Fibroblast of the aortic adventitia (primary cell): Measurements from ENCODE around the gene CBFA2T3. TPM values are rescaled to one million over a fixed set of nuclear protein-coding genes. Genes with fewer than 3 reads are reported as not detected.

Experiments used
- DNase-seq: peaks from one replicate; pipeline ENCODE4 v3.0.0-alpha.2; 2010; ENCODE audit warnings: low read depth
- H3K4me3 ChIP-seq: 2 replicates; pipeline ENCODE4 v1.5.1; 2011; ENCODE audit warnings: low read depth, mild to moderate bottlenecking, control low read depth, low read length, moderate library complexity
- total RNA-seq: library from RNA; depleted of rRNA; stranded (reverse); fragments of >200 nt; gene quantifications from 2 replicates; pipeline ENCODE4 v1.2.3, GENCODE V29; 2012; ENCODE audit warnings: low replicate concordance
- TF ChIP-seq, protein P1 (sequence below): IDR thresholded peaks from 2 replicates; pipeline ENCODE4 v1.5.1; 2011; ENCODE audit warnings: mild to moderate bottlenecking, low read length, control low read depth, inconsistent platforms; ENCODE audit not compliant: insufficient read depth

CBFA2T3 gene
- total RNA-seq, 1 donor = not detected

- TF ChIP-seq, protein P1, sequence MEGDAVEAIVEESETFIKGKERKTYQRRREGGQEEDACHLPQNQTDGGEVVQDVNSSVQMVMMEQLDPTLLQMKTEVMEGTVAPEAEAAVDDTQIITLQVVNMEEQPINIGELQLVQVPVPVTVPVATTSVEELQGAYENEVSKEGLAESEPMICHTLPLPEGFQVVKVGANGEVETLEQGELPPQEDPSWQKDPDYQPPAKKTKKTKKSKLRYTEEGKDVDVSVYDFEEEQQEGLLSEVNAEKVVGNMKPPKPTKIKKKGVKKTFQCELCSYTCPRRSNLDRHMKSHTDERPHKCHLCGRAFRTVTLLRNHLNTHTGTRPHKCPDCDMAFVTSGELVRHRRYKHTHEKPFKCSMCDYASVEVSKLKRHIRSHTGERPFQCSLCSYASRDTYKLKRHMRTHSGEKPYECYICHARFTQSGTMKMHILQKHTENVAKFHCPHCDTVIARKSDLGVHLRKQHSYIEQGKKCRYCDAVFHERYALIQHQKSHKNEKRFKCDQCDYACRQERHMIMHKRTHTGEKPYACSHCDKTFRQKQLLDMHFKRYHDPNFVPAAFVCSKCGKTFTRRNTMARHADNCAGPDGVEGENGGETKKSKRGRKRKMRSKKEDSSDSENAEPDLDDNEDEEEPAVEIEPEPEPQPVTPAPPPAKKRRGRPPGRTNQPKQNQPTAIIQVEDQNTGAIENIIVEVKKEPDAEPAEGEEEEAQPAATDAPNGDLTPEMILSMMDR = no peak
- H3K4me3 ChIP-seq = no peak overlapping the region
- no peak for DNase-seq
Measured at GRCh38 chr16:88930716-88931115, 46.3 kb downstream of the CBFA2T3 start.

DNA sequence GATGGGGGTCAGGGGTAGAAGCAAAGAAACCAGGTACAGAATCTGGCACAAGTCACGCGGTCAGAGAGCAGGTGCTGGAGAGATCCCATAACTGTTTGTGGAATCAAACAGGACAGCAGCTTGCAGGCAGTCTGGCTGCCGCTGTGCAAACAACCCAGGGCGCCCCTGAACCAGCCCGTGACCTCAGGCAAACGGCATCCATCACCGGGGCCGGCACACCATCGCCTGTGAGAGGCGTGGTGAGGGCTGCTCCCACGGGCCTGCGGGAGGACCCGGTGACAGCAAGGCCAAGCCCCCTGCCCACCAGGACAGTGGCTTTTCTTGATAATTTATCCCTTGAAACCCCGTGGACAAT, 47.9 kb downstream of the CBFA2T3 start:
- H3K4me3 ChIP-seq = no peak overlapping the region
- TF ChIP-seq, protein P1 = no peak
- DNase-seq = no peak

- DNase-seq = no peak
- TF ChIP-seq, protein P1 = no peak
- no peak overlapping the region for H3K4me3 ChIP-seq
Measured at GRCh38 chr16:88928405-88929090, 48.5 kb downstream of the CBFA2T3 start.

DNA sequence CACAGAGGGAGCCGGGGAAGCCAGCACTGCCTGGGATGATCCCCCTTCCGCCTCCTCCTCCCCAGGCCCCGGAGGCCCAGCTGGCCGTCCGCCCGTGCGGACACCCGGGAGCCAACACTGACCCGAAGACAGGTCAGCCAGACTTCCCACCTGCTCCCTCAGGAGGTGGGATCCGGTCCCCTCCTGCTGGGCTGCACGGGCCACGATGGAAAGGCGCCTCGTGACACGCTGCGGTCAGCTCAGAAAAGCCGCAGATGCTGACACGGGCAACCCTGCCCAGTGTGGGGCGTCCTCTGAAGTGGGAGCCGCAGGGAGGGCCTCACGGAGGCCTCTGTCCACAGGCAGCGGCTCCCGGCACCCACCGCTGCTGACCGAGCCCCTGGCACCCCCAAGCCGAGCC, 49.3 kb downstream of the CBFA2T3 start:
- no peak overlapping the region for H3K4me3 ChIP-seq
- DNase-seq = no peak
- TF ChIP-seq, protein P1 = no peak

GRCh38 chr16:88927010-88927409, 50.0 kb downstream of the CBFA2T3 start:
- TF ChIP-seq, protein P1 = no peak
- H3K4me3 ChIP-seq = no peak overlapping the region
- no peak for DNase-seq

- no peak for DNase-seq
- no peak overlapping the region for H3K4me3 ChIP-seq
- TF ChIP-seq, protein P1 = no peak
Measured at GRCh38 chr16:88926374-88926990, 50.5 kb downstream of the CBFA2T3 start.
